ENCODE measurements around the gene IL6R.
"Not testable (repeated sequence)": the region's sequence is repeated elsewhere in the genome, so short reads cannot be mapped to it uniquely, and the experiment has no call there.

Gene IL6R

GRCh38 chr1:154407198-154408091, 2.3 kb downstream of the IL6R start:
- DNase-seq: no peak

GRCh38 chr1:154408174-154408777, 3.1 kb downstream of the IL6R start:
- no peak for DNase-seq

- DNase-seq: no peak
These were observed 5.2 kb downstream of the IL6R start for GRCh38 chr1:154410185-154410827.

- DNase-seq: no peak
These were observed 6.4 kb downstream of the IL6R start for GRCh38 chr1:154411525-154411924.

GRCh38 chr1:154413177-154413783, 8.1 kb downstream of the IL6R start:
- no peak for DNase-seq

- DNase-seq: no peak
These were observed 9.5 kb downstream of the IL6R start for GRCh38 chr1:154414606-154415005.

- DNase-seq: no peak
These were observed 11.6 kb downstream of the IL6R start for GRCh38 chr1:154416471-154417337.

- no peak for DNase-seq
These were observed 12.1 kb downstream of the IL6R start for GRCh38 chr1:154417338-154417608.

GRCh38 chr1:154418062-154418921, 13.1 kb downstream of the IL6R start:
- DNase-seq: no peak

- DNase-seq: no peak
These were observed 13.9 kb downstream of the IL6R start for GRCh38 chr1:154418923-154419619.

- DNase-seq: no peak
These were observed 14.8 kb downstream of the IL6R start for GRCh38 chr1:154419620-154420571.

GRCh38 chr1:154420961-154421924, 16.1 kb downstream of the IL6R start:
- no peak for DNase-seq

- DNase-seq: not testable (repeated sequence)
These were observed 16.9 kb downstream of the IL6R start for GRCh38 chr1:154422049-154422448.

- no peak for DNase-seq
These were observed 17.4 kb downstream of the IL6R start for GRCh38 chr1:154422521-154422920.

GRCh38 chr1:154423304-154423987, 18.3 kb downstream of the IL6R start:
- no peak for DNase-seq

GRCh38 chr1:154423988-154424326, 18.8 kb downstream of the IL6R start:
- DNase-seq: no peak

- no peak for DNase-seq
These were observed 20.0 kb downstream of the IL6R start for GRCh38 chr1:154425172-154425571.
